ENCODE data around the gene CHSY1. TPM values are rescaled to one million over a fixed set of nuclear protein-coding genes. Genes with fewer than 3 reads are reported as not detected.

Gene CHSY1
- total RNA-seq, 1 donor from 2014 or later = 29.7 TPM

DNA sequence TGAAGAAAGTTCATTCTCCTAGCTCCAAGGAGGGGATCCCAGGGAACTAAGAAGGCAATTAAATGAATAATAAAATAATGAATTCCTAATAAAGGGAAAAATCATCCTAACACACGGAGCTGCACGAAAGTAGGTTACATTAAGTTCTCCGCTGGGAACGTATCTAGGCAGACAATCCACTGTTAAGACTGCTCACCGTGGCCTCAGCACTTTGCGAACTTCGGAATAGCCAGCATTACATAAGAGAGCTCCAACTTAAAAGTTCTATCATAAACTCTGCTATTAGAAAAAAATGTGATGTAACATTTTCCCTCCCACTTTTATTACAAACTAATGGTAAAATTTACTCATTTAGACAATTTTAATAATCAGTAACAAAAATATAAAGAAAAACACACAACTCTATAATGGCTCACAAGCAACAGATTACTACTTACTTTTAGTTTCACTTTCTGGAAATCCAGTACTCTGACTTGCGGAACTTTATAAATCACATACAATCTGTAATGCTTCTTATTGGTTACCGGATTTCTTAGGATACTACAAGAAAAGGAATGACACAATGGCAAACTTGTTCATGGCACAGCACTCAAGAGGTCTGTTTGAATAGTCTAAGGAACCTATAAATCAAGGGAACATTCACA is 34.7 kb upstream of the CHSY1 start:
- no peak overlapping the region for H3K27ac ChIP-seq (ENCODE audit: low read depth, low read length)

GRCh38 chr15:101283931-101284330 is 32.1 kb upstream of the CHSY1 start:
- Histone ChIP-seq H3K27me3 (ENCODE audit: control insufficient read depth in 3 of 3, insufficient read depth in 3 of 3, low read length in 3 of 3) (no peaks in the 10 kb centered on the region), H3K4me3 (ENCODE audit: low read length in 3 of 3) (no peak overlapping the region), H3K9ac (ENCODE audit: low read depth in 1 of 3, low read length in 3 of 3) (no peak overlapping the region), H3K4me1 (ENCODE audit: control insufficient read depth in 3 of 3, insufficient read depth in 3 of 3, low read length in 3 of 3) (peaks cover 0 to 3% (median 0%) of the 10 kb centered on the region in 3 donors), H3K36me3 (ENCODE audit: control insufficient read depth in 3 of 3, insufficient read depth in 3 of 3, low read length in 3 of 3) (peaks cover 53 to 60% (median 58%) of the 10 kb centered on the region in 3 donors), H3K27ac (ENCODE audit: low read depth, low read length) (no peak overlapping the region), H3K9me3 (ENCODE audit: control insufficient read depth in 3 of 3, low read length in 3 of 3) (no peaks in the 10 kb centered on the region)

More for the DNA sequence above, 34.7 kb upstream of the CHSY1 start:
- H3K9ac ChIP-seq (ENCODE audit: low read depth in 1 of 3, low read length in 3 of 3) = no peak overlapping the region
- no peak overlapping the region for H3K4me3 ChIP-seq (ENCODE audit: low read length in 3 of 3)
- H3K36me3 ChIP-seq (ENCODE audit: control insufficient read depth in 3 of 3, insufficient read depth in 3 of 3, low read length in 3 of 3) = peaks cover 41 to 52% (median 49%) of the 10 kb centered on the region in 3 donors
- no peaks in the 10 kb centered on the region for H3K9me3 ChIP-seq (ENCODE audit: control insufficient read depth in 3 of 3, low read length in 3 of 3)
- no peaks in the 10 kb centered on the region for H3K27me3 ChIP-seq (ENCODE audit: control insufficient read depth in 3 of 3, insufficient read depth in 3 of 3, low read length in 3 of 3)
- H3K4me1 ChIP-seq (ENCODE audit: control insufficient read depth in 3 of 3, insufficient read depth in 3 of 3, low read length in 3 of 3) = peaks cover 0 to 3% (median 0%) of the 10 kb centered on the region in 3 donors

DNA sequence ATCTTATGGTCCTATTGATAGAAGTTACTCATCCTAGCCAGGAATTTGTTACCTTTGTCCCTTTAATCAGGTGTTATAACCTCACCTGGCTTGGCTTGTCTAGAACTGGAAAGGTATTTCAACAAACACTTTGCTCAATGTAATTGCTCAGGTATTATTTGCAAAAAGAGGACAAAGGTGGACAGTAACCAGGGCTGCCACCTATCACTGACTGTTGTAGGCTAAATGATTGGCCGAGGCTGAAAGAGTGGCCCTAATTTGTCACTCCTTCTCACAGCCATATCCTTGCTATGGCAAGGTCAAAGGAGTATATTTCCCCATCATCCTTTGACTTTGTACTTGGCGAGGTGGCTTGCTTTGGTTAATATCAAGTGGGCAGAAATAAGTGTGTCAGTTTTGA is 28.2 kb upstream of the CHSY1 start:
- H3K9ac ChIP-seq (ENCODE audit: low read depth in 1 of 3, low read length in 3 of 3) = no peak overlapping the region
- no peak overlapping the region for H3K27ac ChIP-seq (ENCODE audit: low read depth, low read length)
- peaks cover 39 to 47% (median 44%) of the 10 kb centered on the region in 3 donors for H3K36me3 ChIP-seq (ENCODE audit: control insufficient read depth in 3 of 3, insufficient read depth in 3 of 3, low read length in 3 of 3)
- no peaks in the 10 kb centered on the region for H3K27me3 ChIP-seq (ENCODE audit: control insufficient read depth in 3 of 3, insufficient read depth in 3 of 3, low read length in 3 of 3)
- peaks cover 14 to 25% (median 21%) of the 10 kb centered on the region in 3 donors for H3K4me1 ChIP-seq (ENCODE audit: control insufficient read depth in 3 of 3, insufficient read depth in 3 of 3, low read length in 3 of 3)
- H3K4me3 ChIP-seq (ENCODE audit: low read length in 3 of 3) = no peak overlapping the region
- no peaks in the 10 kb centered on the region for H3K9me3 ChIP-seq (ENCODE audit: control insufficient read depth in 3 of 3, low read length in 3 of 3)

GRCh38 chr15:101277943-101278564 is 26.2 kb upstream of the CHSY1 start:
- Histone ChIP-seq H3K36me3 (ENCODE audit: control insufficient read depth in 3 of 3, insufficient read depth in 3 of 3, low read length in 3 of 3) (peaks cover 41 to 52% (median 50%) of the 10 kb centered on the region in 3 donors), H3K27me3 (ENCODE audit: control insufficient read depth in 3 of 3, insufficient read depth in 3 of 3, low read length in 3 of 3) (no peaks in the 10 kb centered on the region), H3K27ac (ENCODE audit: low read depth, low read length) (peak overlapping the region; percentile 96), H3K9ac (ENCODE audit: low read depth in 1 of 3, low read length in 3 of 3) (peak overlapping the region; percentile 8 to 79 (median 66)), H3K4me3 (ENCODE audit: low read length in 3 of 3) (peak overlapping the region; percentile 76 to 93 (median 79)), H3K9me3 (ENCODE audit: control insufficient read depth in 3 of 3, low read length in 3 of 3) (no peaks in the 10 kb centered on the region), H3K4me1 (ENCODE audit: control insufficient read depth in 3 of 3, insufficient read depth in 3 of 3, low read length in 3 of 3) (peaks cover 25 to 41% (median 32%) of the 10 kb centered on the region in 3 donors)

- peak within 1 kb of the TSS; percentile 96 to 97 (median 96) for H3K9ac ChIP-seq (ENCODE audit: low read depth in 1 of 3, low read length in 3 of 3)
- peak within 1 kb of the TSS; percentile 93 to 97 (median 93) for H3K4me3 ChIP-seq (ENCODE audit: low read length in 3 of 3)
- H3K36me3 ChIP-seq (ENCODE audit: control insufficient read depth in 3 of 3, insufficient read depth in 3 of 3, low read length in 3 of 3) = peaks cover 38 to 52% (median 52%) of the 10 kb centered on the region in 3 donors
- no peaks in the 10 kb centered on the region for H3K27me3 ChIP-seq (ENCODE audit: control insufficient read depth in 3 of 3, insufficient read depth in 3 of 3, low read length in 3 of 3)
- peaks cover 25 to 49% (median 38%) of the 10 kb centered on the region in 3 donors for H3K4me1 ChIP-seq (ENCODE audit: control insufficient read depth in 3 of 3, insufficient read depth in 3 of 3, low read length in 3 of 3)
- H3K27ac ChIP-seq (ENCODE audit: low read depth, low read length) = peak within 1 kb of the TSS; percentile 96
- H3K9me3 ChIP-seq (ENCODE audit: control insufficient read depth in 3 of 3, low read length in 3 of 3) = no peaks in the 10 kb centered on the region
Measured at GRCh38 chr15:101277038-101277822, 25.4 kb upstream of the CHSY1 start, which contains the start of gene SELENOS. SELENOS (minus strand) TSS chr15:101277485; CDS start chr15:101277417, 68 bp downstream.

- no peaks in the 10 kb centered on the region for H3K27me3 ChIP-seq (ENCODE audit: control insufficient read depth in 3 of 3, insufficient read depth in 3 of 3, low read length in 3 of 3)
- H3K36me3 ChIP-seq (ENCODE audit: control insufficient read depth in 3 of 3, insufficient read depth in 3 of 3, low read length in 3 of 3) = peaks cover 40 to 52% (median 50%) of the 10 kb centered on the region in 3 donors
- H3K4me1 ChIP-seq (ENCODE audit: control insufficient read depth in 3 of 3, insufficient read depth in 3 of 3, low read length in 3 of 3) = peaks cover 25 to 50% (median 39%) of the 10 kb centered on the region in 3 donors
- no peaks in the 10 kb centered on the region for H3K9me3 ChIP-seq (ENCODE audit: control insufficient read depth in 3 of 3, low read length in 3 of 3)
- peak overlapping the region; percentile 96 to 97 (median 96) for H3K9ac ChIP-seq (ENCODE audit: low read depth in 1 of 3, low read length in 3 of 3)
- peak overlapping the region; percentile 96 for H3K27ac ChIP-seq (ENCODE audit: low read depth, low read length)
- peak overlapping the region; percentile 93 to 97 (median 93) for H3K4me3 ChIP-seq (ENCODE audit: low read length in 3 of 3)
Measured at GRCh38 chr15:101276501-101277037, 24.7 kb upstream of the CHSY1 start.

GRCh38 chr15:101275018-101275417 is 23.2 kb upstream of the CHSY1 start:
- no peaks in the 10 kb centered on the region for H3K27me3 ChIP-seq (ENCODE audit: control insufficient read depth in 3 of 3, insufficient read depth in 3 of 3, low read length in 3 of 3)
- H3K4me1 ChIP-seq (ENCODE audit: control insufficient read depth in 3 of 3, insufficient read depth in 3 of 3, low read length in 3 of 3) = peaks cover 25 to 50% (median 39%) of the 10 kb centered on the region in 3 donors
- H3K27ac ChIP-seq (ENCODE audit: low read depth, low read length) = no peak overlapping the region
- no peak overlapping the region for H3K4me3 ChIP-seq (ENCODE audit: low read length in 3 of 3)
- H3K36me3 ChIP-seq (ENCODE audit: control insufficient read depth in 3 of 3, insufficient read depth in 3 of 3, low read length in 3 of 3) = peaks cover 43 to 55% (median 53%) of the 10 kb centered on the region in 3 donors
- H3K9me3 ChIP-seq (ENCODE audit: control insufficient read depth in 3 of 3, low read length in 3 of 3) = no peaks in the 10 kb centered on the region
- H3K9ac ChIP-seq (ENCODE audit: low read depth in 1 of 3, low read length in 3 of 3) = no peak overlapping the region

- H3K27ac ChIP-seq (ENCODE audit: low read depth, low read length) = peak overlapping the region; percentile 80
- peaks cover 55 to 64% (median 64%) of the 10 kb centered on the region in 3 donors for H3K36me3 ChIP-seq (ENCODE audit: control insufficient read depth in 3 of 3, insufficient read depth in 3 of 3, low read length in 3 of 3)
- H3K9me3 ChIP-seq (ENCODE audit: control insufficient read depth in 3 of 3, low read length in 3 of 3) = no peaks in the 10 kb centered on the region
- H3K4me3 ChIP-seq (ENCODE audit: low read length in 3 of 3) = peak overlapping the region in 1 of 3 donors; percentile 22
- H3K9ac ChIP-seq (ENCODE audit: low read depth in 1 of 3, low read length in 3 of 3) = peak overlapping the region; percentile 23 to 71 (median 34)
- no peaks in the 10 kb centered on the region for H3K27me3 ChIP-seq (ENCODE audit: control insufficient read depth in 3 of 3, insufficient read depth in 3 of 3, low read length in 3 of 3)
- peaks cover 25 to 48% (median 39%) of the 10 kb centered on the region in 3 donors for H3K4me1 ChIP-seq (ENCODE audit: control insufficient read depth in 3 of 3, insufficient read depth in 3 of 3, low read length in 3 of 3)
Measured at GRCh38 chr15:101273534-101273933, 21.7 kb upstream of the CHSY1 start.

- H3K27me3 ChIP-seq (ENCODE audit: control insufficient read depth in 3 of 3, insufficient read depth in 3 of 3, low read length in 3 of 3) = no peaks in the 10 kb centered on the region
- H3K36me3 ChIP-seq (ENCODE audit: control insufficient read depth in 3 of 3, insufficient read depth in 3 of 3, low read length in 3 of 3) = peaks cover 57 to 65% (median 64%) of the 10 kb centered on the region in 3 donors
- no peak overlapping the region for H3K4me3 ChIP-seq (ENCODE audit: low read length in 3 of 3)
- H3K4me1 ChIP-seq (ENCODE audit: control insufficient read depth in 3 of 3, insufficient read depth in 3 of 3, low read length in 3 of 3) = peaks cover 17 to 43% (median 33%) of the 10 kb centered on the region in 3 donors
- H3K9ac ChIP-seq (ENCODE audit: low read depth in 1 of 3, low read length in 3 of 3) = no peak overlapping the region
- no peak overlapping the region for H3K27ac ChIP-seq (ENCODE audit: low read depth, low read length)
- H3K9me3 ChIP-seq (ENCODE audit: control insufficient read depth in 3 of 3, low read length in 3 of 3) = no peaks in the 10 kb centered on the region
Measured at GRCh38 chr15:101272584-101272983, 20.7 kb upstream of the CHSY1 start.

Data from skeletal muscle tissue (tissue), 4 donors.